Heart right ventricle (tissue), 16 donors: Measurements from ENCODE around the gene CACNB2. TPM values are rescaled to one million over a fixed set of nuclear protein-coding genes. Genes with fewer than 3 reads are reported as not detected.

ENCODE experiments used
- ATAC-seq, 8 donors: fragments of 200-7000 bp; cut with Tn5 transposase; one replicate each; pipeline ENCODE4 v1.9.1; 2020; ENCODE audit warnings: mild to moderate bottlenecking in 8 of 8, moderate library complexity in 8 of 8, moderate number of reproducible peaks in 1 of 8
- DNase-seq, 2 donors: peaks; one replicate each; pipeline ENCODE4 v3.0.0-alpha.2; 2020
- H3K27ac ChIP-seq, 10 donors: fragments of 200-600 bp; sonication (generic) in 2 of 10; one replicate each; pipeline versions ENCODE4 v1.5.0 to v1.8.0; 2020 to 2022; ENCODE audit warnings: mild to moderate bottlenecking in 3 of 10
- H3K27me3 ChIP-seq, 7 donors: fragments of 200-600 bp; one replicate each; pipeline ENCODE4 v1.8.0; 2021 to 2022; ENCODE audit warnings: mild to moderate bottlenecking in 2 of 7
- H3K36me3 ChIP-seq, 9 donors: fragments of 200-600 bp; sonication (generic) in 1 of 9; one replicate each; pipeline versions ENCODE4 v1.5.0 to v1.8.0; 2020 to 2022; ENCODE audit warnings: mild to moderate bottlenecking in 2 of 9
- H3K4me1 ChIP-seq, 9 donors: fragments of 200-600 bp; sonication (generic) in 1 of 9; one replicate each; pipeline versions ENCODE4 v1.5.0 to v1.8.0; 2020 to 2022; ENCODE audit warnings: mild to moderate bottlenecking in 4 of 9
- H3K4me3 ChIP-seq, 10 donors: fragments of 200-600 bp; sonication (generic) in 2 of 10; one replicate each; pipeline versions ENCODE4 v1.5.0 to v1.8.0; 2020 to 2022; ENCODE audit warnings: mild to moderate bottlenecking in 7 of 10, moderate library complexity in 2 of 10
- H3K9me3 ChIP-seq, 11 donors: fragments of 200-600 bp in 10 of 11; sonication (generic) in 2 of 11; one replicate each; pipeline versions ENCODE4 v1.5.0 to v1.8.0; 2013 to 2022; ENCODE audit warnings: mild to moderate bottlenecking in 2 of 11, control low read depth in 1 of 11, moderate library complexity in 1 of 11
- CTCF ChIP-seq, 9 donors: fragments of 200-600 bp; sonication (generic) in 2 of 9; IDR thresholded peaks; one replicate each; pipeline versions ENCODE4 v1.5.0 to v1.8.0; 2021 to 2022; ENCODE audit warnings: antibody characterized with exemption in 9 of 9, mild to moderate bottlenecking in 5 of 9, moderate library complexity in 1 of 9
- WGBS, 2 donors: extraction: QIAGEN DNeasy Blood & Tissue Kit; methylation state at CpG; one replicate each; pipeline ENCODE4 v1.1.7; 2013; ENCODE audit warnings: inconsistent platforms in 1 of 2; 5-methylcytosine and 5-hydroxymethylcytosine counted together
- intact Hi-C, 10 donors: fragments of 100-400 bp; cut with DNase I; formaldehyde crosslinking; loops; one replicate each; pipeline versions ENCODE4 v1.11.1 to v1.14.2; 2022
- polyA plus RNA-seq, 2 donors: library from polyadenylated mRNA; stranded (reverse); fragments of 200-250 nt; gene quantifications; one replicate each; pipeline ENCODE4 v1.2.3, GENCODE V29; 2013
- total RNA-seq, 10 donors: library from RNA; stranded (reverse); fragmentation: NEBNext Ultra II Directional in 3 of 10; extraction: Animal tissue kit (Norgen Biotek cat#: 25700) in 3 of 10; gene quantifications; one replicate each; pipeline versions ENCODE4 v1.2.1 to v1.2.4, GENCODE V29; 2021 to 2023
- donor health status: Arrhythmogenic right ventricular cardiomyopathy.
- donor health status: ischemic (EF 13 %, LVEDD 7.1; RV severe dilation, severe dysfunction).
- donor health status: healthy with polysubstance abuse.
- donor health status: DM: no; HTN: yes; CAD: no.
- donor health status: DM: no; HTN: no; CAD: no.
- donor health status: ischemic (EF 25% LVEDD 6.9; RV normal size, moderate dysfunction).
- donor health status: ischemic (EF 25% LVEDD 5.7; RV mildly dilated, moderate dysfunction).
- donor health status: healthy.
- donor health status: DM: yes; HTN: yes; CAD: no.
- donor health status: Ischemic cardiomyopathy.
- donor health status: ischemic (EF 35%, LVEDD 5.7; RV mildly dilated, moderate dysfunction).
- donor health status: nonischemic (EF 11% LVEDD 7.7; RV severe dilation, severe dysfunction).
- donor health status: DM: yes; HTN: yes; CAD: no.
- donor health status: PGD.
- donor health status: ischemic (EF 29% LVEDD 5.4; RV normal size, mild dysfunction).
- donor health status: nonischemic (EF 23%, LVEDD 6.1; RV moderate dilation, normal function).

The CACNB2 gene
- total and polyA plus RNA-seq, 12 donors = 8.9 to 71.1 (median 36.7) TPM

- peak overlapping the region in 6 of 10 donors; percentile 13 to 39 (median 30) for H3K4me3 ChIP-seq
- H3K27ac ChIP-seq = peak overlapping the region in 6 of 10 donors; percentile 1 to 34 (median 13)
- H3K27me3 ChIP-seq = no peaks in the 10 kb centered on the region
- intact Hi-C loops = no loop called here
- H3K9me3 ChIP-seq = no peaks in the 10 kb centered on the region
- H3K36me3 ChIP-seq = no peaks in the 10 kb centered on the region
- 71 to 77% methylated on average over 5 of the region's 5 CpGs for WGBS, 2 donors
- H3K4me1 ChIP-seq = peaks cover 0 to 16% (median 1%) of the 10 kb centered on the region in 9 donors
- no peak for DNase-seq
- no peak for TF ChIP-seq CTCF (IDR thresholded peaks at IDR 0.05)
- ATAC-seq = no peak
These were observed 227.6 kb downstream of the CACNB2 start for GRCh38 chr10:18367840-18368239.

- peak overlapping the region in 6 of 10 donors; percentile 1 to 34 (median 13) for H3K27ac ChIP-seq
- DNase-seq (no peak), ATAC-seq (no peak)
- intact Hi-C loops = no loop called here
- 57 to 66% methylated on average over 3 of the region's 3 CpGs for WGBS, 2 donors
- H3K4me1 ChIP-seq = peaks cover 0 to 16% (median 0%) of the 10 kb centered on the region in 9 donors
- H3K27me3 ChIP-seq = no peaks in the 10 kb centered on the region
- no peak for TF ChIP-seq CTCF (IDR thresholded peaks at IDR 0.05)
- peak overlapping the region in 5 of 10 donors; percentile 13 to 39 (median 34) for H3K4me3 ChIP-seq
- H3K36me3 ChIP-seq = no peaks in the 10 kb centered on the region
- H3K9me3 ChIP-seq = no peaks in the 10 kb centered on the region
These were observed 228.0 kb downstream of the CACNB2 start for GRCh38 chr10:18368273-18368672.

GRCh38 chr10:18368682-18369081, 228.5 kb downstream of the CACNB2 start:
- Histone ChIP-seq H3K27ac (peak overlapping the region in 2 of 10 donors; percentile 12 to 35), H3K36me3 (no peaks in the 10 kb centered on the region), H3K4me1 (peaks cover 0 to 16% (median 0%) of the 10 kb centered on the region in 9 donors), H3K4me3 (peak overlapping the region in 5 of 10 donors; percentile 13 to 39 (median 34)), H3K27me3 (no peaks in the 10 kb centered on the region), H3K9me3 (no peaks in the 10 kb centered on the region)
- TF ChIP-seq CTCF (IDR thresholded peaks at IDR 0.05) = no peak
- 18 to 19% methylated on average over 1 of the region's 1 CpG for WGBS, 2 donors
- DNase-seq = no peak
- no peak for ATAC-seq
- intact Hi-C loops = no loop called here

GRCh38 chr10:18369859-18370473, 229.7 kb downstream of the CACNB2 start:
- no peak for TF ChIP-seq CTCF (IDR thresholded peaks at IDR 0.05)
- no peaks in the 10 kb centered on the region for H3K9me3 ChIP-seq
- H3K36me3 ChIP-seq = no peaks in the 10 kb centered on the region
- ATAC-seq (peak in 4 of 8 donors; percentile 34 to 59 (median 42)), DNase-seq (no peak)
- WGBS, 2 donors = 92 to 97% methylated on average over 4 of the region's 4 CpGs
- H3K27ac ChIP-seq = peak overlapping the region in 1 of 10 donors; percentile 10
- no peak overlapping the region for H3K4me3 ChIP-seq
- H3K4me1 ChIP-seq = peaks cover 0 to 16% (median 0%) of the 10 kb centered on the region in 9 donors
- intact Hi-C loops = no loop called here
- H3K27me3 ChIP-seq = no peaks in the 10 kb centered on the region
